ENCODE data around the gene TOGARAM2.

- TF ChIP-seq YY1 (IDR thresholded peaks at IDR 0.05; ENCODE audit: insufficient read depth, insufficient read length) (no peak), ZNF274 (IDR thresholded peaks at IDR 0.05; ENCODE audit: low read depth, low read length) (no peak)
These were observed 80.5 kb downstream of the TOGARAM2 start for GRCh38 chr2:29061616-29062015.
